ENCODE measurements around the gene EGLN2. TPM values are rescaled to one million over a fixed set of nuclear protein-coding genes. Genes with fewer than 3 reads are reported as not detected.
A peak's percentile ranks its signal among the peaks of the same experiment; 100 is the strongest.

Gene EGLN2
- total RNA-seq, 1 donor from 2014 or later = 108 TPM

DNA sequence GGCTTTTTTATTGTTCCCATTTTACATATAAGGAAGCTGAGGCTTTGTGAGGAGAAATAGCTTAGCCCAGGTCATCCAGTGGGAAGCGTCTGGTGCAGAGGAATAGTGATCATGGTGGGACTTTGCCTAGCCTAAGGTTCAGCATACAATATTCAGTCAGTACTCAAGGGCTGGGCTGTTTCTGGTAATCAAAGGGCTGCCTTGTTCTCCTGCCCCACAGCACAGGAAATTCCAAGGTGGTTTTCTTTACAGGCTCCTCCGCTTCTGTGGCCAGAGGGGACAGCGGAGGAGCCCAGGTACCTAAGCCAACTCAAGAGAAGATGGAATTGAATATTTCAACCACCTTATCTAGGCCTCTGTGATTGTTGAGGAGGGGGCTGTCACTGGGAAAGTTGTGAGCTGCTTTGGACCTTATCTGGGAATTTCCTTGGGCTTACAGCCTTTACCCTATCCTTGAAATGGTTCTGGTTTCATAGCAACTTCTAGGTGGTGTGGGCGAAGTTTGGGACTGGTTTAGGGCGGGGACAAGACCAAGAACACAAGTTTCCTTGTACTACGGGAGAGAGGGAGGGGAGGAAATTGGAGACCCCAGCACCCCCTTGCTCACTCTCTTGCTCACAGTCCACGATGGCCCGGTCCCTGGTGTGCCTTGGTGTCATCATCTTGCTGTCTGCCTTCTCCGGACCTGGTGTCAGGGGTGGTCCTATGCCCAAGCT lies 23.9 kb upstream of the EGLN2 start, which contains the start of gene MIA:
Gene MIA, plus strand, starts transcription at position 606 of the 716 bp plus-strand sequence. Its CDS starts 22 bp downstream, at position 628.
- Mint-ChIP-seq H3K9me3 (peaks cover 5% of the 10 kb centered on the region), H3K4me3 (no peak within 1 kb of the TSS), H3K27ac (peak within 1 kb of the TSS; percentile 44), H3K4me1 (peaks cover 8% of the 10 kb centered on the region), H3K36me3 (peaks cover 11% of the 10 kb centered on the region), H3K27me3 (ENCODE audit: low read depth) (no peaks in the 10 kb centered on the region)
- TF ChIP-seq, protein P1, sequence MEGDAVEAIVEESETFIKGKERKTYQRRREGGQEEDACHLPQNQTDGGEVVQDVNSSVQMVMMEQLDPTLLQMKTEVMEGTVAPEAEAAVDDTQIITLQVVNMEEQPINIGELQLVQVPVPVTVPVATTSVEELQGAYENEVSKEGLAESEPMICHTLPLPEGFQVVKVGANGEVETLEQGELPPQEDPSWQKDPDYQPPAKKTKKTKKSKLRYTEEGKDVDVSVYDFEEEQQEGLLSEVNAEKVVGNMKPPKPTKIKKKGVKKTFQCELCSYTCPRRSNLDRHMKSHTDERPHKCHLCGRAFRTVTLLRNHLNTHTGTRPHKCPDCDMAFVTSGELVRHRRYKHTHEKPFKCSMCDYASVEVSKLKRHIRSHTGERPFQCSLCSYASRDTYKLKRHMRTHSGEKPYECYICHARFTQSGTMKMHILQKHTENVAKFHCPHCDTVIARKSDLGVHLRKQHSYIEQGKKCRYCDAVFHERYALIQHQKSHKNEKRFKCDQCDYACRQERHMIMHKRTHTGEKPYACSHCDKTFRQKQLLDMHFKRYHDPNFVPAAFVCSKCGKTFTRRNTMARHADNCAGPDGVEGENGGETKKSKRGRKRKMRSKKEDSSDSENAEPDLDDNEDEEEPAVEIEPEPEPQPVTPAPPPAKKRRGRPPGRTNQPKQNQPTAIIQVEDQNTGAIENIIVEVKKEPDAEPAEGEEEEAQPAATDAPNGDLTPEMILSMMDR (IDR thresholded peaks at IDR 0.05; ENCODE audit: unreplicated experiment) = no peak
- DNase-seq (ENCODE audit: low spot score in 2 of 2, unreplicated experiment in 2 of 2) = no peak

DNA sequence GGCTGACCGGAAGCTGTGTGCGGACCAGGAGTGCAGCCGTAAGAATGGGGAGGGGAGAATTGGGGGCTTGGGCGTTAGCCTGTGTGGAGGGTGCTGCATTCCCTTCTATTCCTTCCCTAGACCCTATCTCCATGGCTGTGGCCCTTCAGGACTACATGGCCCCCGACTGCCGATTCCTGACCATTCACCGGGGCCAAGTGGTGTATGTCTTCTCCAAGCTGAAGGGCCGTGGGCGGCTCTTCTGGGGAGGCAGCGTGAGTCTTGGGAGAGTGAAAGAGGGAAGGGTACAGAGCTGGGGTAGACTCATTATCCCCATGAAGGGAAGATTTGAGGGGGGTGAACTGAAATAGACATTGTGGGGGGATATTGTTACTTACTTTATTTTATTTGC lies 23.4 kb upstream of the EGLN2 start:
- Mint-ChIP-seq H3K4me3 (no peak overlapping the region), H3K27ac (peak overlapping the region; percentile 44), H3K9me3 (peaks cover 5% of the 10 kb centered on the region), H3K4me1 (peaks cover 8% of the 10 kb centered on the region), H3K36me3 (peaks cover 9% of the 10 kb centered on the region), H3K27me3 (ENCODE audit: low read depth) (no peaks in the 10 kb centered on the region)
- TF ChIP-seq, protein P1 (IDR thresholded peaks at IDR 0.05; ENCODE audit: unreplicated experiment) = no peak
- DNase-seq (ENCODE audit: low spot score in 2 of 2, unreplicated experiment in 2 of 2) = no peak

DNA sequence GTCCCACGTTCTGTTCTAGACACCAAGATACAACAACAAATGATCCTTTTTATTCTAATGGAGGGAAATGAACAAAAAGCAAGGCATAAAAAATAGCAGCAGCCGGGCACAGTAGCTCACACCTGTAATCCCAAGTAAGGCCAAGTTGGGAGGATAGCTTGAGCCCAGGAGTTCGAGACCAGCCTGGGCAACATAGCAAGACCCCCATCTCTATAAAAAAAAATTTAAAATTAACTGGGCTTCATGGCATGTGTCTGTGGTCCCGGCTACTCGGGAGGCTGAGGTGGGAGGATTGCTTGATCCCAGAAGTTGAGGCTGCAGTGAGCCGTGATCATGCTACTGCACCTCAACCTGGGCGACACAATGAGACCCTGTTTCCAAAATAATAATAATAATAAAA lies 22.6 kb upstream of the EGLN2 start:
- H3K27ac Mint-ChIP-seq = no peak overlapping the region
- TF ChIP-seq, protein P1 (IDR thresholded peaks at IDR 0.05; ENCODE audit: unreplicated experiment) = no peak
- DNase-seq (ENCODE audit: low spot score in 2 of 2, unreplicated experiment in 2 of 2) = no peak
- H3K4me3 Mint-ChIP-seq = no peak overlapping the region
- H3K4me1 Mint-ChIP-seq = peaks cover 8% of the 10 kb centered on the region
- H3K9me3 Mint-ChIP-seq = no peaks in the 10 kb centered on the region
- no peaks in the 10 kb centered on the region for H3K27me3 Mint-ChIP-seq (ENCODE audit: low read depth)
- H3K36me3 Mint-ChIP-seq = peaks cover 3% of the 10 kb centered on the region

DNA sequence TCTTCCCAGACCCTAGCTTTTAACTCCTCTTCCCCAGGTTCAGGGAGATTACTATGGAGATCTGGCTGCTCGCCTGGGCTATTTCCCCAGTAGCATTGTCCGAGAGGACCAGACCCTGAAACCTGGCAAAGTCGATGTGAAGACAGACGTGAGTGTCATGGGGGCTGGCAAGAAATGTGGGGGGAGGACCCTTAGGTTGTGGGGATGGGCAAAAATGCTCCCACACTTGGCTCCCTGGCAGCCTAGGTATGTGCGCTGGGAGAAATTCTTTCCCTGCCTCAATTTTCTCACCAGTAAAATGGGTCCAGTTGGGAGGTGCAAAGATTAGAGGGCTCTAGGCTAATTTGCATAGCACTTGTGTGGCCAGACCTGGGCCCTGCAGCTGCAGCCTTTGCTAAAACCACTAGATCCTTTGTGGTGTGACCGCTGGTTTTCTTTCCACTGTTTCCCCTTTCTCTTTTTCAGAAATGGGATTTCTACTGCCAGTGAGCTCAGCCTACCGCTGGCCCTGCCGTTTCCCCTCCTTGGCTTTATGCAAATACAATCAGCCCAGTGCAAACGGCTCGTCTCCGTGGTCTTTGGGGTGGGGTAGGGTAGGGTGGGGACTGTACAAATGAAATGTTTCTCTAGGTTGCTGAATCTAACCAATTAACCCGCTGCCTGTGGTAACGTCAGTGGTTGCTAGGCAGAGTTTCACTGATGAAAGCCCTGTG lies 21.9 kb upstream of the EGLN2 start:
- no peaks in the 10 kb centered on the region for H3K27me3 Mint-ChIP-seq (ENCODE audit: low read depth)
- peak; percentile 76 to 91 for DNase-seq (ENCODE audit: low spot score in 2 of 2, unreplicated experiment in 2 of 2)
- TF ChIP-seq, protein P1 (IDR thresholded peaks at IDR 0.05; ENCODE audit: unreplicated experiment) = no peak
- peaks cover under 1% of the 10 kb centered on the region for H3K36me3 Mint-ChIP-seq
- H3K27ac Mint-ChIP-seq = peak overlapping the region; percentile 100
- H3K9me3 Mint-ChIP-seq = no peaks in the 10 kb centered on the region
- H3K4me1 Mint-ChIP-seq = peaks cover 8% of the 10 kb centered on the region
- H3K4me3 Mint-ChIP-seq = peak overlapping the region; percentile 80

DNA sequence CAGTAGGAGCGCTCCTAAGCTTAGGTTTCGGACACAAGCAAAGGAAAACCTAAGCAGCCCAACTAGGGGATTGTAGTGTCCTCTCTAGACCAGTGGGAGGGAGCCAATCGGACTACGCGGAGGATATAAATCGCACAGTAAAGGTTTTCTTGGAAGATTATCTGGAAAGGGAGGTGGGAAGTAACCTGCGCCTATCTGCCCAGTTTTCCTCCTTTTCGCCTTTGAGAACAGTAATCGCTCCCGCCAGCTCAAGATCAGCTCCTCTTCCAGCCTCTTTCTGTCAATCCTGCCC lies 21.4 kb upstream of the EGLN2 start:
- TF ChIP-seq, protein P1 (IDR thresholded peaks at IDR 0.05; ENCODE audit: unreplicated experiment) = no peak
- Mint-ChIP-seq H3K4me1 (peaks cover 8% of the 10 kb centered on the region), H3K36me3 (no peaks in the 10 kb centered on the region), H3K9me3 (no peaks in the 10 kb centered on the region), H3K27me3 (ENCODE audit: low read depth) (no peaks in the 10 kb centered on the region), H3K27ac (peak overlapping the region; percentile 100), H3K4me3 (peak overlapping the region; percentile 80)
- no peak for DNase-seq (ENCODE audit: low spot score in 2 of 2, unreplicated experiment in 2 of 2)

All from mesothelial cell of epicardium (in vitro differentiated cells).